ENCODE data around the gene NHP2. TPM values are rescaled to one million over a fixed set of nuclear protein-coding genes. Genes with fewer than 3 reads are reported as not detected.
"Not testable (repeated sequence)": the region's sequence is repeated elsewhere in the genome, so short reads cannot be mapped to it uniquely, and the experiment has no call there.

The NHP2 gene
- total RNA-seq, 2 donors from 2014 or later, result 78.3 to 89.5 TPM

- DNase-seq, result no peak
- ATAC-seq, result no peak
- intact Hi-C loops (cut with DNase I), result no loop called here
Observed at GRCh38 chr5:178143246-178143645, 10.4 kb downstream of the NHP2 start.

DNA sequence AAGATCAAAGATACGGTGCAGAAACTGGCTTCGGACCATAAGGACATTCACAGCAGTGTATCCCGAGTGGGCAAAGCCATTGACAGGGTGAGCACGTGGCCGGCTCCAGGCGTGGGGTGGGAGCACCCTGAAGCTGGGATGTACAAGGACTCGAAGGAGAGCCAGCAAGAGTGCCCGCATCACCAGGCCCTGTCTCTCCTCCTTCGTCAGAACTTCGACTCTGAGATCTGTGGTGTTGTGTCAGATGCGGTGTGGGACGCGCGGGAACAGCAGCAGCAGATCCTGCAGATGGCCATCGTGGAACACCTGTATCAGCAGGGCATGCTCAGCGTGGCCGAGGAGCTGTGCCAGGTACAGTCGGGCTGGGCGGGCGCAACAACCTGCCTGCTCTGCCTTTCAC lies 11.0 kb downstream of the NHP2 start:
- no peak for ATAC-seq
- DNase-seq, result no peak
- intact Hi-C loops (cut with DNase I), result no loop called here

- intact Hi-C loops (cut with DNase I), result no loop called here
- ATAC-seq, result no peak
- DNase-seq, result no peak
Observed at GRCh38 chr5:178141550-178141949, 12.1 kb downstream of the NHP2 start.

- intact Hi-C loops (cut with DNase I), result no loop called here
- ATAC-seq (no peak), DNase-seq (no peak)
Observed at GRCh38 chr5:178137991-178138390, 15.7 kb downstream of the NHP2 start.

GRCh38 chr5:178136990-178137389 lies 16.7 kb downstream of the NHP2 start:
- DNase-seq, result no peak
- intact Hi-C loops (cut with DNase I), result no loop called here
- ATAC-seq, result no peak

DNA sequence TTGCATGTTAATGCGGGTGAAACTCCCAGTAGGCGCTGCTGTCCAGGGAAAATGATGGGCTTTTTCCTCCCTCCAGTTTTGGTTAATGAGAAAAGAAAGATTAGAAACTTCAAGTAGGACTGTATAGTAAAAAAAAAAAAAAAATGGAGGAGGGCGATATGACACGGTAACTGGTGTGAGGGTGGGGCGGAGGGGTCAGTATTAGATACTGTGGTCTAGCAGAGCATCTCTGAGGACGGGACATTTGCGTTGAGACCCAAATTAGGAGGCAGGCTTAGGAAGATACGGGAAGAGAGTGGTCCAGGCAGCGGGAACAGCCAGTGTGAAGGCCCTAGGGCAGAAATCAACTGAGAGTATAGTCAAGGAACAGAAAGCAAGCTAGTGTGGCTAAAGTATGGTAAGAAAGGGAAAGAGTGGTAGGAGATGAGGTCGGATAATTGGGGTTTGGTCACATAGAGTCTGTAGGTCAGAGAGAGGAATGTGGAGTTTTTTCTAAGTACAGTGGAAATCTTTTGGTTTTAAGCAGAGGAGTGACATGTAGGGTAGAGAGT lies 22.2 kb downstream of the NHP2 start:
- no peak for ATAC-seq
- intact Hi-C loops (cut with DNase I), result no loop called here
- DNase-seq, result no peak

DNA sequence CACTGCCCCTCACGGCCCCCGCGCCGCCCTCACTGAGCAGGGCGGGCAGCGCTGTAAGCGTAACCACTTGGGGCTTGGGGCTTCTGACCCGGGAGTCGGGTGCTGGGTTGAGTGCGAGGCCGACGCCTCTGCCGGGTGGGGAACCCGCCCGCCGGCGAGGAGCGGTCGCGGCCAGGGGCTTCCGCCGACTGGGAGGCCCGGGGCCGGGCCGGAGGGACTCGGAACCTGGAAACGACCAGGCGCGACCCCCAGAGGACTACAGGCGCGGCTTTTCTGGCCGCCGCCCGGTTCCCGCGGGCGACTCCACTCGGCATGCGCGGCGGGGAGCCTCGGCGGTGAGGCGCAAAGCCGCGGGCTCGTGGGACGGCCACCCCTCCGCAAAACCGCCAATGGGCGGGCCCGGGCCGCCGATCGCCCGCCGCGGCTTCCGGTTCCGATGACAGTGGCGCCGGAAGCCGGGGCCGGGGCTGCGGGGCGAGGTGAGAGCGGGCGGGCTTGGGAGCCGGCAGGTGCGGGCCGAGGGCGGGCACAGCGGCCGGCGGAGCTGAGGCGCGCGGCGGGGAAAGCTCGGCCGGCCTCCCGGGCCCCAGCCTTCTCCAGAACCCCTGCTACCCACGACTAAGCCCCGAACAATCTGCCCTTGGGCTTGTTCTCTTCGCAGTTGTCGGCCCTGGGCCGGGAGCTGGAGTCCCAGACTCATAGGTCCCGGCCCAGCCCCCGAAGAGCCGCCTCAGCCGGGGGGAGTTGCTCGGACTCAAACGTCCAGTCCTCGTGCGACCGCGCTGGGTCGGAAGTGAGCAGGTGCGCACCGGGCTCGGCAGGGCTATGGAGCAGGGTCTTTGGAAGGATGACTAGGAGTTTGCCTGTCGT lies 22.9 kb downstream of the NHP2 start, which contains the start of gene RMND5B:
Gene RMND5B (plus strand): TSS at position 439 of the 870 bp plus-strand sequence. CDS start 7,106 bp downstream, outside the sequence.
- ATAC-seq, result peak; percentile 98
- intact Hi-C loops (cut with DNase I), result no loop called here
- peak; percentile 88 for DNase-seq

DNA sequence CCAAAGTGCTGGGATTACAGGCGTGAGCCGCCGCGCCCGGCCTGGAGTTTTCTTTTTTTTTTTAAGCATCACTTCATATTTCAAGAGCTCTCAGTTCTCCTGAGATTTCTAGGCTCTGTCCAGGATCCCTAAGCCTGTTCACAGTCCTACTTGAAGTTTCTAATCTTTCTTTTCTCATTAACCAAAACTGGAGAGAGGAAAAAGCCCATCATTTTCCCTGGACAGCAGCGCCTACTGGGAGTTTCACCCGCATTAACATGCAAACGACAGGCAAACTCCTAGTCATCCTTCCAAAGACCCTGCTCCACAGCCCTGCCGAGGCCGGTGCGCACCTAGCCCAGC lies 23.5 kb downstream of the NHP2 start:
- intact Hi-C loops (cut with DNase I); DNase-seq; ATAC-seq: not testable (repeated sequence)

GRCh38 chr5:178129296-178129695 lies 24.4 kb downstream of the NHP2 start:
- intact Hi-C loops (cut with DNase I), result no loop called here
- DNase-seq, result no peak
- ATAC-seq, result no peak

GRCh38 chr5:178127300-178128009 lies 26.2 kb downstream of the NHP2 start:
- ATAC-seq; DNase-seq; intact Hi-C loops (cut with DNase I): not testable (repeated sequence)

DNA sequence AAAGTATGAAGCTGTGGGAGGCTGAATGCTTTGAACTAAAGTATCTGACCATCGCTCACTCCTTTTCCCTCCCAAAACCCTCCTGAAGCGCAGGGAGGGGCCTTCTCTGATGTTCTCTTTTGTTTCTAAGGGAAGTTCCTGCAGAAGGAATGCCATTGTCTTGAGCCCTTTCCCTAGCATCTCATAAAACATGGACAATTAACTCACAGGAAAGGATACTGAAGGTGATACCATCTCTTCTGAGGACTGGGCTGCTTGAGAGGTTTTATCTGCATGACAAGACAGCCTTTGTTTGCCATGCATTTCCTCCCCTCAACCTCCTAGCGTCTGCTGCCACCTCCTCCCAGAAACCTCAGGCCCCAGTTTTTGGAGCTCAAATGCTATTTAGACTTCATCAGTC lies 27.1 kb downstream of the NHP2 start:
- intact Hi-C loops (cut with DNase I), result no loop called here
- no peak for ATAC-seq
- no peak for DNase-seq

DNA sequence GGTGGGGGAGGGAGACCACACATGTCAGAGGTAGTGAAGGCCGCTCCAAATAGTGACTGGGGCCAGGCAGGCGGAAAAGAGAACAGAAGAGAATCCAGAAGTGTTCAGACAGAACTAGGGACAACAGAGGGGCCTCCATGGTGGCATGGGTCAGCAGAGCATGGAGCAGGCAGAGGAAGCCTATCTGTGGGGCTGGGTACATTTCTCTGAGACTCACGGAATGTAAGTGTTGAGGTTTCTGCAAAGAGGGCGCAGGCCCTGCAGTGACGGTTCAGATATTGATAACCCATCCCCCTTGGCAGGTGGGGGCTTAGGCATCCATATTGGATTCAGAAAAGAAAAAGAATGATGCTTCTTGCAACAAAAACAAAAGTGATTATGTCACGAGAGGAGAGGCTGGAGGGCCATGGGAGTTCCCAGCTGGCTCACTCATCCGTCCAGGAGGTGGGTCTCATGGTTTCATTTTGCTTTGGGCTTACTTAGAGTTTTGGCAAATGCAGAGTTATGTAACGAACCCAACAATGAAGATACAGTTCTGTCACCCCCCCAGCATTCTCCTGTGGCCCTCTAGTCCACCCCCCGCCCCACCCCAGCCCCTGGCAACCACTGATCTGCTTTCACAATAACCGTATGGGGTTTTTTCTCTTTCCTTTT lies 28.3 kb downstream of the NHP2 start:
- ATAC-seq (no peak), DNase-seq (no peak)
- intact Hi-C loops (cut with DNase I), result no loop called here

DNA sequence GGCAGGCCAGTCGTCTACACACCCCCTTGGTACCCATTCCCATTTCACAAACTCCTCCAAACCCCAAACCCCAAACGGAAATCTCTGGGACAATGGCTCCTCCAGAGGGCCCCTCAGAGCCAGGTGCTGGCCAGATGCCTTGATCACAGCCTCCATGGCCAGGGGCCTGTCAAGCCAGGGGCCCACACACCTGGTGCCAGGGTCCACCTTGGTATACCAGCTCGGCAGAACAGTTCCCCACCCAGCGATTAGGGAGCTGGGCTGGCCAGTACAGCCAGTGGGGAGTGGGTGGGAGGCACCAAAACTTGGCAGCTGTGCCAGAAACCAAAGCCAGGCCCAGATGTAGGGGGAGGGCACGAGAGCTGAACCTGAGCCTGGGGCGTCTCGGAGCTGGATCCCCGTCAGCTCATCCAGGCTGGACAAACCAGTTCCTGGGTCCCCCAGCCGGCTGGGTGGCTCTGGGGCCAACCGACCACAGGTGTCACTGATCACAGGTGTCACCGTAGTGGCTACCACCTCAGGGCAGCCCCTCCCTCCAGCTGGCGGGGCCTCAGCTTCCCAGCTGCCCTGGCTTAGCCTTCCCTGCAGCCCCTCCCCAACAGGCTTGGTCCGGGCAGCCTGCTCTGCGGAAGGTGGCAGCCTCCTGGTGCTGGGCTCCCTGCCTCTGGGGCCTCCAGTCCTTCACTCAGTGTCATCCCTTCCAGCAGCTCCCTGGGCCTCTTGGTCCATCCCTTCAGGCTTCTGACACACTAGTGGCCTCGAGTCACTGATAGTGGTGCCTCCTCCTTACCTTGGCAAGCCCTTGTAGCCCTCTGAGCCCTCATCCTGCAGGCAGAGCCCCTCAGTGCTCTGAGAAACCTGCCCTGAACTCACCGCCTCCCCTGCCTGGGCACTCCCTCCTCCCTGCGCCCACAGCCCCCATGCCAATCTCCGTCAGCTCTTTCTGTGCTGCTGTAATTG lies 29.4 kb downstream of the NHP2 start:
- no peak for DNase-seq
- intact Hi-C loops (cut with DNase I), result no loop called here
- peak in 1 of 2 donors; percentile 11 for ATAC-seq

GRCh38 chr5:178123094-178123965 lies 30.4 kb downstream of the NHP2 start:
- DNase-seq, result no peak

DNA sequence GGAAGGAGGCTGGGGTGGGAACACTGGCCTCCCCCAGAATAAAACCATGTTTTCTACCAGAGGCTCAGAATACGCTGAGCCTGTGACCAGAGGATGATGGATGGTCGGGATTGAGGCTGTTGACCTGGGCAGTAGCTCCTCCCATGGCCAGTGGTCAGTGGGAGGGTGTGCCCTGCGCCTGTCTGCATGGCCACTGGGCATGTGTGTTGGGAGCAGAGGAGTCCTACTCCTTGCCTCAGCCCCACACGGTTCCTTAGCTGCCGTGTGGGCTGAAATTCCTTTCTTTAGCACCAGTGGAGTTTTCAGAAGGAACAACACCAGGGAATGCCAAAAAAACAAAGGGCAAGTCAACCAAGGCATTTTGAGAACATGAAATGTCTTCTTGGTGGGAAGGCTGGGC lies 31.3 kb downstream of the NHP2 start:
- intact Hi-C loops (cut with DNase I), result no loop called here
- no peak for DNase-seq
- no peak for ATAC-seq

More at GRCh38 chr5:178123094-178123965, 30.4 kb downstream of the NHP2 start:
- intact Hi-C loops (cut with DNase I), result no loop called here
- peak in 1 of 2 donors; percentile 18 for ATAC-seq

- ATAC-seq (peak; percentile 22 to 38), DNase-seq (no peak)
- intact Hi-C loops (cut with DNase I), result no loop called here
Observed at GRCh38 chr5:178121391-178122276, 32.1 kb downstream of the NHP2 start.
